Liver (tissue), 9 donors: ENCODE data around the gene PTPN20. TPM values are rescaled to one million over a fixed set of nuclear protein-coding genes. Genes with fewer than 3 reads are reported as not detected.

Experiments
- DNase-seq: peaks from one replicate; pipeline ENCODE4 v3.0.0-alpha.2; 2017; ENCODE audit warnings: low spot score
- H3K27ac ChIP-seq, 2 donors: one replicate each; pipeline ENCODE4 v1.7.0; 2013; ENCODE audit warnings: inconsistent platforms in 2 of 2, low read length in 2 of 2, control low read depth in 1 of 2, low read depth in 1 of 2, mild to moderate bottlenecking in 1 of 2
- H3K27me3 ChIP-seq, 4 donors: one replicate each; pipeline versions ENCODE4 v1.6.1 to v1.7.0; 2013; ENCODE audit warnings: low read length in 3 of 4, inconsistent platforms in 1 of 4, mild to moderate bottlenecking in 1 of 4, moderate library complexity in 1 of 4; ENCODE audit not compliant: control insufficient read depth in 4 of 4, insufficient read depth in 4 of 4
- H3K36me3 ChIP-seq, 4 donors: one replicate each; pipeline versions ENCODE4 v1.6.1 to v1.7.0; 2013; ENCODE audit warnings: low read length in 3 of 4, mild to moderate bottlenecking in 3 of 4, low read depth in 1 of 4, moderate library complexity in 1 of 4; ENCODE audit not compliant: control insufficient read depth in 4 of 4, insufficient read depth in 3 of 4
- H3K4me1 ChIP-seq, 4 donors: one replicate each; pipeline versions ENCODE4 v1.6.1 to v1.7.0; 2013; ENCODE audit warnings: low read length in 3 of 4, mild to moderate bottlenecking in 3 of 4, moderate library complexity in 1 of 4; ENCODE audit not compliant: control insufficient read depth in 4 of 4, insufficient read depth in 4 of 4
- H3K4me3 ChIP-seq, 3 donors: one replicate each; pipeline versions ENCODE4 v1.6.1 to v1.7.0; 2013; ENCODE audit warnings: low read length in 3 of 3, control low read depth in 1 of 3, low read depth in 1 of 3, mild to moderate bottlenecking in 1 of 3
- H3K9ac ChIP-seq, 2 donors: one replicate each; pipeline ENCODE4 v1.7.0; 2013; ENCODE audit warnings: low read length in 2 of 2, mild to moderate bottlenecking in 2 of 2, moderate library complexity in 2 of 2, control low read depth in 1 of 2, low read depth in 1 of 2
- H3K9me3 ChIP-seq, 4 donors: one replicate each; pipeline versions ENCODE4 v1.6.1 to v1.7.0; 2013; ENCODE audit warnings: low read length in 3 of 4; ENCODE audit not compliant: control insufficient read depth in 4 of 4
- ATF3 ChIP-seq: IDR thresholded peaks from 2 replicates; pipeline ENCODE4 v1.6.1; 2016; ENCODE audit warnings: antibody characterized with exemption
- CTCF ChIP-seq: fragments of 150-350 bp; IDR thresholded peaks from 2 replicates; pipeline ENCODE4 v1.5.1; 2017; ENCODE audit warnings: improper control_type of control experiment, low read depth, low read length; ENCODE audit not compliant: missing input control
- EGR1 ChIP-seq, 2 donors: IDR thresholded peaks; 2 replicates each; pipeline ENCODE4 v1.6.1; 2016 to 2018; ENCODE audit warnings: antibody characterized with exemption in 2 of 2, low read depth in 2 of 2
- FOXA1 ChIP-seq: IDR thresholded peaks from 2 replicates; pipeline ENCODE4 v1.6.1; 2016; ENCODE audit warnings: antibody characterized with exemption
- FOXA2 ChIP-seq: IDR thresholded peaks from 2 replicates; pipeline ENCODE4 v1.6.1; 2016; ENCODE audit warnings: antibody characterized with exemption
- GABPA ChIP-seq, 2 donors: IDR thresholded peaks in 1 of 2; conservative IDR thresholded peaks in 1 of 2; 2 replicates each; pipeline ENCODE4 v1.6.1; 2016; ENCODE audit warnings: antibody characterized with exemption in 2 of 2, mild to moderate bottlenecking in 1 of 2, moderate library complexity in 1 of 2
- HNF4A ChIP-seq, 2 donors: conservative IDR thresholded peaks; 2 replicates each; pipeline ENCODE4 v1.6.1; 2016; ENCODE audit warnings: antibody characterized with exemption in 2 of 2, mild to moderate bottlenecking in 2 of 2
- HNF4G ChIP-seq: IDR thresholded peaks from 2 replicates; pipeline ENCODE4 v1.6.1; 2016; ENCODE audit warnings: antibody characterized with exemption
- JUND ChIP-seq, 2 donors: IDR thresholded peaks; 2 replicates each; pipeline ENCODE4 v1.6.1; 2016; ENCODE audit warnings: antibody characterized with exemption in 2 of 2
- MAX ChIP-seq: IDR thresholded peaks from 2 replicates; pipeline ENCODE4 v1.6.1; 2016; ENCODE audit warnings: antibody characterized with exemption
- NR2F2 ChIP-seq: IDR thresholded peaks from 2 replicates; pipeline ENCODE4 v1.6.1; 2016; ENCODE audit warnings: antibody characterized with exemption
- RAD21 ChIP-seq, 2 donors: IDR thresholded peaks; 2 replicates each; pipeline ENCODE4 v1.6.1; 2016; ENCODE audit warnings: antibody characterized with exemption in 2 of 2, mild to moderate bottlenecking in 2 of 2
- REST ChIP-seq: IDR thresholded peaks from 2 replicates; pipeline ENCODE4 v1.6.1; 2016; ENCODE audit warnings: antibody characterized with exemption, mild to moderate bottlenecking
- SP1 ChIP-seq: IDR thresholded peaks from 2 replicates; pipeline ENCODE4 v1.6.1; 2018; ENCODE audit warnings: antibody characterized with exemption, mild to moderate bottlenecking
- TAF1 ChIP-seq: conservative IDR thresholded peaks from 2 replicates; pipeline ENCODE4 v1.6.1; 2016; ENCODE audit warnings: antibody characterized with exemption, mild to moderate bottlenecking
- YY1 ChIP-seq: IDR thresholded peaks from 2 replicates; pipeline ENCODE4 v1.6.1; 2016; ENCODE audit warnings: antibody characterized with exemption, mild to moderate bottlenecking
- ZBTB33 ChIP-seq: IDR thresholded peaks from 2 replicates; pipeline ENCODE4 v1.6.1; 2016; ENCODE audit warnings: antibody characterized with exemption
- WGBS: extraction: QIAGEN DNeasy Blood & Tissue Kit; methylation state at CpG from one replicate; pipeline ENCODE4 v1.1.7; 2013; 5-methylcytosine and 5-hydroxymethylcytosine counted together
- polyA plus RNA-seq, 2 donors: library from polyadenylated mRNA; stranded (reverse) in 1 of 2; unstranded in 1 of 2; fragments of 200-250 nt in 1 of 2; fragments of >200 nt in 1 of 2; fragmentation: Nextera tagmentation in 1 of 2; extraction: Ambion mirVana in 1 of 2; gene quantifications; one replicate each; pipeline versions ENCODE4 v1.2.1 to v1.2.3, GENCODE V29; 2013 to 2015
- total RNA-seq, 2 donors: library from RNA; depleted of rRNA; stranded (reverse); fragments of >200 nt; gene quantifications; one replicate each; pipeline ENCODE4 v1.2.3, GENCODE V29; 2014
- donor health status: healthy.
- donor health status: healthy.
- donor health status: healthy.
- donor health status: healthy.
- donor health status: healthy.

The PTPN20 gene
- total and polyA plus RNA-seq, 4 donors = 0.28 to 1.4 (median 0.80) TPM

- Histone ChIP-seq H3K9ac (no peak overlapping the region), H3K4me1 (no peaks in the 10 kb centered on the region), H3K27ac (no peak overlapping the region), H3K4me3 (no peak overlapping the region), H3K27me3 (no peaks in the 10 kb centered on the region), H3K9me3 (no peaks in the 10 kb centered on the region), H3K36me3 (no peaks in the 10 kb centered on the region)
- WGBS = 89% methylated on average over 6 of the region's 6 CpGs
- no peak for DNase-seq
- TF ChIP-seq MAX (no peak), TAF1 (no peak), FOXA2 (no peak), RAD21 (IDR thresholded peaks at IDR 0.05) (no peak), JUND (IDR thresholded peaks at IDR 0.05) (no peak), HNF4A (conservative IDR thresholded peaks at IDR 0.05) (no peak), GABPA (IDR thresholded peaks at IDR 0.05 in 1 of 2, conservative IDR thresholded peaks at IDR 0.05 in 1 of 2) (no peak), ATF3 (no peak), FOXA1 (no peak), YY1 (no peak), HNF4G (no peak), EGR1 (IDR thresholded peaks at IDR 0.05; ENCODE audit: low read depth in 2 of 2) (no peak), REST (no peak), ZBTB33 (no peak), SP1 (no peak)
Measured at GRCh38 chr10:47049906-47050305, 138.7 kb downstream of the PTPN20 start.

- H3K9me3 ChIP-seq = no peaks in the 10 kb centered on the region
- H3K27ac ChIP-seq = no peak overlapping the region
- no peak for DNase-seq
- WGBS = 93% methylated on average over 16 of the region's 16 CpGs
- H3K4me3 ChIP-seq = no peak overlapping the region
- H3K9ac ChIP-seq = no peak overlapping the region
- no peaks in the 10 kb centered on the region for H3K27me3 ChIP-seq
- H3K36me3 ChIP-seq = no peaks in the 10 kb centered on the region
- no peaks in the 10 kb centered on the region for H3K4me1 ChIP-seq
- TF ChIP-seq REST (no peak), ZBTB33 (no peak), NR2F2 (no peak), JUND (IDR thresholded peaks at IDR 0.05) (no peak), TAF1 (no peak), RAD21 (IDR thresholded peaks at IDR 0.05) (no peak), EGR1 (IDR thresholded peaks at IDR 0.05; ENCODE audit: low read depth in 2 of 2) (no peak), FOXA1 (no peak), CTCF (no peak), SP1 (no peak), GABPA (IDR thresholded peaks at IDR 0.05 in 1 of 2, conservative IDR thresholded peaks at IDR 0.05 in 1 of 2) (no peak)
Measured at GRCh38 chr10:47050618-47051455, 139.6 kb downstream of the PTPN20 start.
